Upper lobe of left lung (tissue), 4 donors: ENCODE data around the gene CD247.

ENCODE experiments used
- EP300 ChIP-seq, 4 donors: sonication (generic); formaldehyde crosslinking; IDR thresholded peaks; one replicate each; pipeline ENCODE4 v1.5.1; 2017; ENCODE audit warnings: antibody characterized with exemption in 4 of 4, control low read depth in 2 of 4
- POLR2A ChIP-seq, 4 donors: fragments of 450-650 bp; IDR thresholded peaks; one replicate each; pipeline ENCODE4 v1.5.1; 2016 to 2017; ENCODE audit warnings: antibody characterized with exemption in 4 of 4, mild to moderate bottlenecking in 2 of 4
- TF ChIP-seq, protein P1 (sequence below), 6 experiments: fragments of 450-650 bp in 4 of 6; fragments of 200-600 bp in 2 of 6; sonication (generic) in 2 of 6; IDR thresholded peaks; one replicate each; pipeline ENCODE4 v1.5.1; 2016 to 2019; ENCODE audit warnings: antibody characterized with exemption in 6 of 6

- TF ChIP-seq EP300 (IDR thresholded peaks at IDR 0.05) (no peak), POLR2A (IDR thresholded peaks at IDR 0.05) (no peak)
- TF ChIP-seq, protein P1, sequence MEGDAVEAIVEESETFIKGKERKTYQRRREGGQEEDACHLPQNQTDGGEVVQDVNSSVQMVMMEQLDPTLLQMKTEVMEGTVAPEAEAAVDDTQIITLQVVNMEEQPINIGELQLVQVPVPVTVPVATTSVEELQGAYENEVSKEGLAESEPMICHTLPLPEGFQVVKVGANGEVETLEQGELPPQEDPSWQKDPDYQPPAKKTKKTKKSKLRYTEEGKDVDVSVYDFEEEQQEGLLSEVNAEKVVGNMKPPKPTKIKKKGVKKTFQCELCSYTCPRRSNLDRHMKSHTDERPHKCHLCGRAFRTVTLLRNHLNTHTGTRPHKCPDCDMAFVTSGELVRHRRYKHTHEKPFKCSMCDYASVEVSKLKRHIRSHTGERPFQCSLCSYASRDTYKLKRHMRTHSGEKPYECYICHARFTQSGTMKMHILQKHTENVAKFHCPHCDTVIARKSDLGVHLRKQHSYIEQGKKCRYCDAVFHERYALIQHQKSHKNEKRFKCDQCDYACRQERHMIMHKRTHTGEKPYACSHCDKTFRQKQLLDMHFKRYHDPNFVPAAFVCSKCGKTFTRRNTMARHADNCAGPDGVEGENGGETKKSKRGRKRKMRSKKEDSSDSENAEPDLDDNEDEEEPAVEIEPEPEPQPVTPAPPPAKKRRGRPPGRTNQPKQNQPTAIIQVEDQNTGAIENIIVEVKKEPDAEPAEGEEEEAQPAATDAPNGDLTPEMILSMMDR (IDR thresholded peaks at IDR 0.05), result no peak
These were observed 21.3 kb downstream of the CD247 start for GRCh38 chr1:167496797-167497619.
